CD14-positive monocyte (primary cell): Measurements from ENCODE around the gene CELF4. TPM values are rescaled to one million over a fixed set of nuclear protein-coding genes. Genes with fewer than 3 reads are reported as not detected.

ENCODE experiments used
- DNase-seq, 3 donors: peaks; one replicate each; pipeline ENCODE4 v3.0.0-alpha.2; 2011 to 2022
- H2AFZ ChIP-seq: 2 replicates; pipeline ENCODE4 v1.6.0; 2012; ENCODE audit warnings: mild to moderate bottlenecking, low read depth, low read length, inconsistent platforms; ENCODE audit not compliant: insufficient read depth, poor library complexity, severe bottlenecking
- H3K27ac ChIP-seq, 2 donors: 1 replicate in 1 of 2; 2 replicates in 1 of 2; pipeline ENCODE4 v1.5.1; 2012 to 2013; ENCODE audit warnings: low read length in 2 of 2, control low read depth in 1 of 2, inconsistent platforms in 1 of 2, low read depth in 1 of 2, mild to moderate bottlenecking in 1 of 2
- H3K27me3 ChIP-seq, 2 donors: one replicate each; pipeline versions ENCODE4 v1.6.0 to v1.6.1; 2011 to 2013; ENCODE audit warnings: low read length in 2 of 2; ENCODE audit not compliant: control insufficient read depth in 2 of 2, insufficient read depth in 2 of 2
- H3K36me3 ChIP-seq, 2 donors: replicated peaks in 1 of 2; 1 replicate in 1 of 2; 2 replicates in 1 of 2; pipeline versions ENCODE4 v1.5.1 to v1.6.1; 2012 to 2013; ENCODE audit warnings: low read length in 2 of 2, control low read depth in 1 of 2, inconsistent platforms in 1 of 2, mild to moderate bottlenecking in 1 of 2; ENCODE audit not compliant: insufficient read depth in 2 of 2, control insufficient read depth in 1 of 2
- H3K4me1 ChIP-seq, 2 donors: 1 replicate in 1 of 2; 2 replicates in 1 of 2; pipeline versions ENCODE4 v1.5.1 to v1.6.1; 2012 to 2013; ENCODE audit warnings: low read length in 2 of 2, control low read depth in 1 of 2, inconsistent platforms in 1 of 2, mild to moderate bottlenecking in 1 of 2, moderate library complexity in 1 of 2; ENCODE audit not compliant: insufficient read depth in 2 of 2, control insufficient read depth in 1 of 2
- H3K4me2 ChIP-seq: replicated peaks from 2 replicates; pipeline ENCODE3; 2012; ENCODE audit warnings: low read length, moderate library complexity, mild to moderate bottlenecking; ENCODE audit not compliant: poor library complexity, severe bottlenecking; ENCODE audit errors: extremely low read depth
- H3K4me3 ChIP-seq, 3 experiments: fragments of 200-600 bp in 1 of 3; sonication (generic) in 1 of 3; replicated peaks in 1 of 3; 1 replicate in 2 of 3; 2 replicates in 1 of 3; pipeline ENCODE4 v1.5.1; 2011 to 2013; ENCODE audit warnings: low read length in 3 of 3, mild to moderate bottlenecking in 3 of 3, control low read depth in 2 of 3, low read depth in 2 of 3, inconsistent platforms in 1 of 3, moderate library complexity in 1 of 3
- H3K79me2 ChIP-seq: 2 replicates; pipeline ENCODE4 v1.6.0; 2012; ENCODE audit warnings: mild to moderate bottlenecking, control low read depth, inconsistent platforms, low read length, moderate library complexity; ENCODE audit not compliant: insufficient read depth
- H3K9ac ChIP-seq: 2 replicates; pipeline ENCODE4 v1.6.0; 2017; ENCODE audit warnings: low read length, mild to moderate bottlenecking; ENCODE audit not compliant: insufficient read depth, poor library complexity, severe bottlenecking
- H3K9me3 ChIP-seq, 2 donors: replicated peaks in 1 of 2; 1 replicate in 1 of 2; 2 replicates in 1 of 2; pipeline versions ENCODE4 v1.5.1 to v1.6.1; 2012 to 2013; ENCODE audit warnings: low read length in 2 of 2, control low read depth in 1 of 2; ENCODE audit not compliant: control insufficient read depth in 1 of 2, insufficient read depth in 1 of 2
- H4K20me1 ChIP-seq: 2 replicates; pipeline ENCODE4 v1.6.0; 2012; ENCODE audit warnings: mild to moderate bottlenecking, low read length, control low read depth, moderate library complexity; ENCODE audit not compliant: insufficient read depth
- H3K27ac Mint-ChIP-seq, 7 donors: one replicate each; pipeline ENCODE4 v1.8.0; 2020; ENCODE audit warnings: mild to moderate bottlenecking in 7 of 7, mixed read lengths in 7 of 7, moderate library complexity in 6 of 7, inconsistent platforms in 2 of 7
- H3K27me3 Mint-ChIP-seq, 3 donors: one replicate each; pipeline ENCODE4 v1.8.0; 2021 to 2022; ENCODE audit warnings: low read depth in 3 of 3, mild to moderate bottlenecking in 3 of 3, mixed read lengths in 3 of 3, moderate library complexity in 3 of 3, inconsistent platforms in 1 of 3
- H3K36me3 Mint-ChIP-seq, 2 donors: one replicate each; pipeline ENCODE4 v1.8.0; 2020; ENCODE audit warnings: mixed read lengths in 2 of 2, inconsistent platforms in 1 of 2, mild to moderate bottlenecking in 1 of 2
- H3K4me1 Mint-ChIP-seq: one replicate; pipeline ENCODE4 v1.8.0; 2020; ENCODE audit warnings: mild to moderate bottlenecking, mixed read lengths
- H3K4me3 Mint-ChIP-seq, 2 donors: one replicate each; pipeline ENCODE4 v1.8.0; 2020; ENCODE audit warnings: mild to moderate bottlenecking in 2 of 2, mixed read lengths in 2 of 2, moderate library complexity in 1 of 2
- H3K9me3 Mint-ChIP-seq, 7 donors: one replicate each; pipeline ENCODE4 v1.8.0; 2020 to 2022; ENCODE audit warnings: mixed read lengths in 7 of 7, mild to moderate bottlenecking in 6 of 7, moderate library complexity in 6 of 7, inconsistent platforms in 2 of 7
- CTCF ChIP-seq: fragments of 200-600 bp; IDR thresholded peaks from one replicate; pipeline ENCODE4 v1.8.0; 2022; ENCODE audit warnings: antibody characterized with exemption, mild to moderate bottlenecking
- WGBS: methylation state at CpG from one replicate; pipeline ENCODE4 v1.1.5; 2013; ENCODE audit warnings: missing lambda C conversion rate; ENCODE audit not compliant: insufficient coverage; 5-methylcytosine and 5-hydroxymethylcytosine counted together
- intact Hi-C, 2 donors: fragments of 100-400 bp; cut with micrococcal nuclease; formaldehyde crosslinking; loops; one replicate each; pipeline versions ENCODE4 v1.15.0 to v1.15.1; 2023
- polyA plus RNA-seq, 3 donors: library from polyadenylated mRNA; depleted of rRNA in 1 of 3; unstranded in 2 of 3; stranded (reverse) in 1 of 3; fragments of 300-500 nt in 2 of 3; fragments of >200 nt in 1 of 3; fragmentation: Illumina TruSeq in 2 of 3; gene quantifications; 1 replicate in 2 of 3; 2 replicates in 1 of 3; pipeline ENCODE4 v1.2.3, GENCODE V29; 2012 to 2021

CELF4 gene
- polyA plus RNA-seq, 3 donors: not detected

DNA sequence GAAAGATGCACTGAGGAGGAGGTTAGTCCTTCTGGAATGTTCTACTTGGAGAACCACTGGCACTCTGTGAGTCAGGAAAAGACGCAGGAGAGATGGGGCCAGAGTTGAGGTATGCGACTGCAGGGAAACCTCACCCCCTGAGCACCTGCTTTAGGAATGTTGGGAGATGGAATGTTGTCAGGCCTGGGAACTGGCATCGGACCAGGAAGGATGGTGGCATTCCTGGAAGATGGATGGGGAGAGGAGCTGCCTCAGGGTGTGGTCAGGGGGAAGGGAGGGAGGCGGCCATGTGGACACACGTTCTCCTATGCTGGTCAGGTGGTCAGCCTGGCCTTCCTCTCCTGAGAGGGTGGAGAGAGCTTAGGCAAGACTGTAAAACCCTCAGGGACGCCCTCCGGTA lies 146.3 kb downstream of the CELF4 start:
- TF ChIP-seq CTCF: no peak
- no peak for DNase-seq
- no peak overlapping the region for H3K9ac ChIP-seq
- peaks cover 0 to 9% (median 2%) of the 10 kb centered on the region in 7 donors for H3K9me3 Mint-ChIP-seq
- WGBS: 96% methylated on average over 7 of the region's 7 CpGs
- no peak overlapping the region for H3K4me3 ChIP-seq
- H3K27ac Mint-ChIP-seq: no peak overlapping the region
- H3K27ac ChIP-seq: no peak overlapping the region
- H2AFZ ChIP-seq: no peak overlapping the region
- no peaks in the 10 kb centered on the region for H3K79me2 ChIP-seq
- no peaks in the 10 kb centered on the region for H3K27me3 ChIP-seq
- H4K20me1 ChIP-seq: no peaks in the 10 kb centered on the region
- peaks cover 3 to 7% (median 5%) of the 10 kb centered on the region in 3 donors for H3K27me3 Mint-ChIP-seq
- no peaks in the 10 kb centered on the region for H3K36me3 ChIP-seq
- H3K4me1 ChIP-seq: no peaks in the 10 kb centered on the region
- intact Hi-C loops: no loop called here
- H3K36me3 Mint-ChIP-seq: no peaks in the 10 kb centered on the region
- no peak overlapping the region for H3K4me2 ChIP-seq
- H3K4me3 Mint-ChIP-seq: no peak overlapping the region
- no peaks in the 10 kb centered on the region for H3K4me1 Mint-ChIP-seq
- no peaks in the 10 kb centered on the region for H3K9me3 ChIP-seq

- no peaks in the 10 kb centered on the region for H3K27me3 ChIP-seq
- TF ChIP-seq CTCF: no peak
- no peaks in the 10 kb centered on the region for H3K4me1 ChIP-seq
- H3K4me3 ChIP-seq: no peak overlapping the region
- no peaks in the 10 kb centered on the region for H4K20me1 ChIP-seq
- no peaks in the 10 kb centered on the region for H3K36me3 ChIP-seq
- H3K4me3 Mint-ChIP-seq: no peak overlapping the region
- no peak overlapping the region for H3K27ac Mint-ChIP-seq
- H3K4me2 ChIP-seq: no peak overlapping the region
- intact Hi-C loops: no loop called here
- H3K9me3 ChIP-seq: peaks cover 0 to 4% of the 10 kb centered on the region in 2 donors
- no peak overlapping the region for H3K9ac ChIP-seq
- H3K27ac ChIP-seq: no peak overlapping the region
- H3K79me2 ChIP-seq: no peaks in the 10 kb centered on the region
- DNase-seq: no peak
- no peak overlapping the region for H2AFZ ChIP-seq
- H3K9me3 Mint-ChIP-seq: peaks cover 0 to 9% (median 3%) of the 10 kb centered on the region in 7 donors
- H3K4me1 Mint-ChIP-seq: no peaks in the 10 kb centered on the region
- peaks cover 1 to 3% (median 2%) of the 10 kb centered on the region in 3 donors for H3K27me3 Mint-ChIP-seq
- WGBS: no CpG with 5 or more reads among the region's 1 CpG
- no peaks in the 10 kb centered on the region for H3K36me3 Mint-ChIP-seq
Measured at GRCh38 chr18:37414816-37415215, 150.8 kb downstream of the CELF4 start.
